IMR-90 (cell line): ENCODE data around the gene KIF12.
"Not testable (repeated sequence)": the region's sequence is repeated elsewhere in the genome, so short reads cannot be mapped to it uniquely, and the experiment has no call there.

Experiments used
- CTCF ChIP-seq: conservative IDR thresholded peaks from 2 replicates; pipeline ENCODE4 v1.5.1; 2012; ENCODE audit warnings: mild to moderate bottlenecking, low read depth, low read length, improper control_type of control experiment
- RAD21 ChIP-seq: IDR thresholded peaks from 2 replicates; pipeline ENCODE4 v1.6.1; 2012; ENCODE audit warnings: low read length, improper control_type of control experiment

- not testable (repeated sequence) for TF ChIP-seq CTCF, RAD21
These were observed 29.7 kb upstream of the KIF12 start for GRCh38 chr9:114128759-114129158.
